GM19193 (cell line): Measurements from ENCODE around the gene SMIM14.

Source experiments
- POLR2A ChIP-seq: IDR thresholded peaks from 4 replicates; pipeline ENCODE4 v1.6.1; 2011; ENCODE audit not compliant: insufficient read depth, insufficient read length; ENCODE audit errors: extremely low read depth

SMIM14 gene

DNA sequence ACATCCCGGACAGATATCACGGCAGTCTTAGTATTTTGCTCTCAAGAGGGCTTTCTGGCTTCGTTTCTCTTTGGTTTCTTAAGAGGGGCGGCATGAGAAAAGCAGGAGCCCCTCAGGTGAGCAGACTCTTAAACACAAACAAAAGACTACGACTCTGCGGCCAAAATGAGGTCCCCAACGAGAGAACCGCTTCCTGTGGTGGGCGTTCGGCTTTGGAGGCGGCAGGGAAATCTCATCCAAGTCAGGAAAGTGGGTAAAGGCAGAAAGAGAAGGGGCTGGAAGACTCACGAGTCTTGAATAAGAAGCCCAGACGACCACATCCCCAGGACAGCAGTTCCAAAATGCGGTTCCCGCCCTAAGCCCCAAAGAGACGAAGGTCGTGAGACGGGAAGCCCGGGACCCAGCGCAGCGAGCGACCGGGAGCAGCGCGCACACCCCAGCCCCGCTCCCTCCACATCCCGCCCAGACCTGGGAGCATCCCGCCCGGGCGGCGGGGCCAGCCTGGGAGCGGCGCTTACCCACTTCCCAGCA lies 111.8 kb downstream of the SMIM14 start:
- TF ChIP-seq POLR2A: no peak

- TF ChIP-seq POLR2A: no peak
These were observed 112.6 kb downstream of the SMIM14 start for GRCh38 chr4:39525822-39526690.

GRCh38 chr4:39524161-39524957 lies 114.3 kb downstream of the SMIM14 start:
- no peak for TF ChIP-seq POLR2A

GRCh38 chr4:39522068-39522467 lies 116.6 kb downstream of the SMIM14 start:
- TF ChIP-seq POLR2A: no peak

DNA sequence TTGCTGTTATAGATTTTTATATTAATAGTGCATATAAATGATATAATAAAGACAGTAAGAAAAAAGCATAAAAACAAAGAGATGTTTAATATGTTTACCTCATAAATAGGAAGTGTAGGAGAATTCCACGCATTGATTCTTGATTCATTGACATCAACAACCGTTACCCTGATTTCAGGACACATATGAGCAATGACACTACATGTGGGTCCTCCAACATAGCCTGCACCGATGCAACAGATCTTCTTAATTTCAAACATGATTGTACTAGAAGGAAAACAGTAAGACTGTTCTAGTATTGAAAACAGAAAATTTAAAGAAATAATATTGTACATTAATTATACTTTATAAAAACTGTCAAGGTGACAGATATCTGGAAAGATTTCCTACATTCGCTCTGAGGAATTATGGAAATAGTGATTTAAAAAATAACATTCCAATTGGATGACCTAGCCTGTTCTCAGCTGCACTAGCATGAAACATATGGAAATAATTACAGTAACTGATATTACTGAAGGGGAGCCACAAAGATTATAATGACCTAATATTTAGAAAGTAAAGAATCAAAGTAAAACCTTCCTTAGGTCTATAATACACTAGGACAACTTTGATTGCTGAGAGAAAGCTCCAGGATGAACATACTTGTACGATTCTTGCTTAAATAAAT lies 117.3 kb downstream of the SMIM14 start:
- TF ChIP-seq POLR2A: no peak

- no peak for TF ChIP-seq POLR2A
These were observed 120.2 kb downstream of the SMIM14 start for GRCh38 chr4:39518484-39518883.

- no peak for TF ChIP-seq POLR2A
These were observed 122.2 kb downstream of the SMIM14 start for GRCh38 chr4:39516407-39516966.

DNA sequence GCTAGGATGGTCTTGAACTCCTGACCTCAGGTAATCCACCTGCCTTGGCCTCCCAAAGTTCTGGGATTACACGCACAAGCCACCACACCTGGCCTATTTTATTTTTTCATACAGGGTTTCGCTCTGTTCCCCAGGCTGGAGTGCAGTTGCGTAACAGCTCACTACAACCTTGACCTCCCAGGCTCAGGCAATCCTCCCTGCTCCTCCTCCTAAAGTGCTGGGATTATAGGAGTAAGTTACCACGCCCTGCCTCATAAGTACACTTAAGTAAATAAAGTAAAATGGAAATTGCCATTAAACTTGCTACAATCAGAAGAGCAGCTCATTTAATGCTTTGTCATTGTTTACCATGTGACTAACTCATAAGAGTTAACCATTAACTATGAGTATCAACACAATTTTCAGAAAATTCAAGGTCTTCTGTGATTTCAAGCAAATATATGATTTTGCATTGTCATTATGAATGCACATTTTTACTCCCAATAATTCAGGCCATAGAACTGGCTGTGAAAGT lies 123.7 kb downstream of the SMIM14 start:
- TF ChIP-seq POLR2A: no peak

- no peak for TF ChIP-seq POLR2A
These were observed 128.2 kb downstream of the SMIM14 start for GRCh38 chr4:39510348-39510929.

GRCh38 chr4:39505581-39505980 lies 133.1 kb downstream of the SMIM14 start:
- no peak for TF ChIP-seq POLR2A

- no peak for TF ChIP-seq POLR2A
These were observed 134.1 kb downstream of the SMIM14 start for GRCh38 chr4:39504538-39504937.

GRCh38 chr4:39502019-39502663 lies 136.5 kb downstream of the SMIM14 start:
- no peak for TF ChIP-seq POLR2A

GRCh38 chr4:39498727-39499020 lies 140.0 kb downstream of the SMIM14 start:
- TF ChIP-seq POLR2A: no peak
